ENCODE measurements around the gene NOS1AP.

NOS1AP gene

DNA sequence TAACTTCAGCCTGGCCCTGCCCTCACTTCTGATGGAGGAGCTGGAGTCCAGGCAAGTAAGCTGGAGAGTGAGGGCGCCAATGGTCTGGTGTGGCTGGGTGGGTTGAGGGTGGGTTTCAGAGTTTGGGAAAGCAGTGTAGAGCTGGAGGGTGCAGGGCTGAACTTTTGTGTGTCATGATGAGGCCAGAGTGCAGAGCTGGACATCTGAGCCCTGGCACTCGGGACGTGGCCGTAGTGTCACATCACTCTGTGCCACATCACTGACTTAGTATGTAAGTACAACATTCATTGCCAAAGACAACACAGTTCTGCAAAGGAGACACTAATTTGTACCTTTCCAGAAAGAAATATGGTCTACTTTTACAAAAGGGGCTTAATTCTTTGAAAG lies 291.4 kb downstream of the NOS1AP start:
- TF ChIP-seq, protein P1, sequence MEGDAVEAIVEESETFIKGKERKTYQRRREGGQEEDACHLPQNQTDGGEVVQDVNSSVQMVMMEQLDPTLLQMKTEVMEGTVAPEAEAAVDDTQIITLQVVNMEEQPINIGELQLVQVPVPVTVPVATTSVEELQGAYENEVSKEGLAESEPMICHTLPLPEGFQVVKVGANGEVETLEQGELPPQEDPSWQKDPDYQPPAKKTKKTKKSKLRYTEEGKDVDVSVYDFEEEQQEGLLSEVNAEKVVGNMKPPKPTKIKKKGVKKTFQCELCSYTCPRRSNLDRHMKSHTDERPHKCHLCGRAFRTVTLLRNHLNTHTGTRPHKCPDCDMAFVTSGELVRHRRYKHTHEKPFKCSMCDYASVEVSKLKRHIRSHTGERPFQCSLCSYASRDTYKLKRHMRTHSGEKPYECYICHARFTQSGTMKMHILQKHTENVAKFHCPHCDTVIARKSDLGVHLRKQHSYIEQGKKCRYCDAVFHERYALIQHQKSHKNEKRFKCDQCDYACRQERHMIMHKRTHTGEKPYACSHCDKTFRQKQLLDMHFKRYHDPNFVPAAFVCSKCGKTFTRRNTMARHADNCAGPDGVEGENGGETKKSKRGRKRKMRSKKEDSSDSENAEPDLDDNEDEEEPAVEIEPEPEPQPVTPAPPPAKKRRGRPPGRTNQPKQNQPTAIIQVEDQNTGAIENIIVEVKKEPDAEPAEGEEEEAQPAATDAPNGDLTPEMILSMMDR (IDR thresholded peaks at IDR 0.05; ENCODE audit: low read length), result no peak
- TF ChIP-seq EZH2phosphoT487 (IDR thresholded peaks at IDR 0.05; ENCODE audit: low read length) (no peak), EZH2 (optimal IDR thresholded peaks at IDR 0.05; ENCODE audit: low read depth, low read length) (no peak)
- Histone ChIP-seq H3K4me1 (ENCODE audit: low read length) (peaks cover 22% of the 10 kb centered on the region), H4K20me1 (ENCODE audit: insufficient read depth, low read length) (no peaks in the 10 kb centered on the region), H3K27ac (ENCODE audit: low read length) (no peak overlapping the region), H3F3A (ENCODE audit: insufficient read depth, low read length) (no peaks in the 10 kb centered on the region), H3K79me2 (ENCODE audit: low read length) (no peaks in the 10 kb centered on the region), H3K9me3 (replicated peaks; ENCODE audit: insufficient read depth, low read length) (no peaks in the 10 kb centered on the region), H3K36me3 (replicated peaks; ENCODE audit: insufficient read depth, low read length) (no peaks in the 10 kb centered on the region), H2AFZ (ENCODE audit: low read length) (no peak overlapping the region), H3K4me2 (ENCODE audit: low read depth, low read length) (no peak overlapping the region), H3K27me3 (replicated peaks; ENCODE audit: insufficient read depth, low read length) (no peaks in the 10 kb centered on the region), H3K4me3 (ENCODE audit: low read length) (no peak overlapping the region), H3K9me2 (replicated peaks; ENCODE audit: insufficient read depth, low read length) (no peaks in the 10 kb centered on the region), H3K9ac (ENCODE audit: low read length) (no peak overlapping the region)
- no peak for DNase-seq

DNA sequence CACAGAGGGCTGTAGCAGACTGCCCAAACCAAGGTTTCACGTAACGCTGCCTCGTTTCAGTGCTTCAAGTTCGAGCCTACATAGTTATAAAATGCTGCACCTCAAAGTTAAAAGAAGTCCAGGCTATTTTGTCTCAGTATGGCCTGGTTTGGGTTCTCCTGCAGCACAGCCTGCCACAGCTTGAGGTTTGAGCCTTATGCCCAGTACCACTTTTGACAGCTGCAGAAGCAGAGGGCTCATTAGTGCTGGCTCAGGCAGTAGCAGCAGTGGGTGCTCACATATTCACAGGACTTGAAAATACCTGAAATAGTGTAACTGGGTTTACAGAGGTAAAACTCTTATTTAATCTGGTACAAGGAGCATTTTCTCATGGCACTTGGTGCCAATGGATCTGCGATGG lies 291.9 kb downstream of the NOS1AP start:
- Histone ChIP-seq H4K20me1 (ENCODE audit: insufficient read depth, low read length) (no peaks in the 10 kb centered on the region), H2AFZ (ENCODE audit: low read length) (no peak overlapping the region), H3K4me2 (ENCODE audit: low read depth, low read length) (no peak overlapping the region), H3K79me2 (ENCODE audit: low read length) (no peaks in the 10 kb centered on the region), H3K4me3 (ENCODE audit: low read length) (no peak overlapping the region), H3K9me3 (replicated peaks; ENCODE audit: insufficient read depth, low read length) (no peaks in the 10 kb centered on the region), H3F3A (ENCODE audit: insufficient read depth, low read length) (no peaks in the 10 kb centered on the region), H3K36me3 (replicated peaks; ENCODE audit: insufficient read depth, low read length) (no peaks in the 10 kb centered on the region), H3K27ac (ENCODE audit: low read length) (no peak overlapping the region; the same call in 1 of the 2 replicates), H3K9ac (ENCODE audit: low read length) (no peak overlapping the region), H3K4me1 (ENCODE audit: low read length) (peaks cover 22% of the 10 kb centered on the region), H3K9me2 (replicated peaks; ENCODE audit: insufficient read depth, low read length) (no peaks in the 10 kb centered on the region), H3K27me3 (replicated peaks; ENCODE audit: insufficient read depth, low read length) (no peaks in the 10 kb centered on the region)
- no peak for TF ChIP-seq EZH2 (optimal IDR thresholded peaks at IDR 0.05; ENCODE audit: low read depth, low read length)
- TF ChIP-seq, protein P1 (IDR thresholded peaks at IDR 0.05; ENCODE audit: low read length), result no peak
- TF ChIP-seq EZH2phosphoT487 (IDR thresholded peaks at IDR 0.05; ENCODE audit: low read length), result no peak
- DNase-seq, result no peak

DNA sequence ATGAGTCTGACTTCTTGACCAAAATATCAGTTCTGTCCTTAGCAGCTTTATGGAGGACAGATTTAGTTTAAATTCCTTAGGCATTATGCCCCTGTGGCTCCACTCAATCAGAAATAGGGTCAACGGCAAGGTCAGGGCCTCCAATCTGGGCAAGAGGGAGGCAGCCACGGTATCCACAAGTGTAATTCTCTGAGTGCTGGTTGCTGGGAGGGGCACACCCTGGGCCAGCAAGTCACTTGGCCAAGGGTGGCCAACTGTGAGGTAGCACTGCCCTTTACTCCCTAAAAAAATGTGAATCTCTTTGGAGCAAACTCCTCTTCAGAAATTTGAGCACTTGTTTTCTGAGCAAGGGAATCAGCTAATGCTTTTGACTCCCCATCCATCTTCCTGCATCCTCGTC lies 294.3 kb downstream of the NOS1AP start:
- no peaks in the 10 kb centered on the region for H3K9me3 ChIP-seq (replicated peaks; ENCODE audit: insufficient read depth, low read length)
- no peak overlapping the region for H3K27ac ChIP-seq (ENCODE audit: low read length)
- TF ChIP-seq EZH2phosphoT487 (IDR thresholded peaks at IDR 0.05; ENCODE audit: low read length), result no peak
- no peaks in the 10 kb centered on the region for H3K27me3 ChIP-seq (replicated peaks; ENCODE audit: insufficient read depth, low read length)
- no peaks in the 10 kb centered on the region for H3K79me2 ChIP-seq (ENCODE audit: low read length)
- H4K20me1 ChIP-seq (ENCODE audit: insufficient read depth, low read length), result no peaks in the 10 kb centered on the region
- DNase-seq, result no peak
- H3K9me2 ChIP-seq (replicated peaks; ENCODE audit: insufficient read depth, low read length), result no peaks in the 10 kb centered on the region
- no peak overlapping the region for H3K4me2 ChIP-seq (ENCODE audit: low read depth, low read length)
- no peak overlapping the region for H3K9ac ChIP-seq (ENCODE audit: low read length)
- H2AFZ ChIP-seq (ENCODE audit: low read length), result no peak overlapping the region
- H3F3A ChIP-seq (ENCODE audit: insufficient read depth, low read length), result no peaks in the 10 kb centered on the region
- no peak overlapping the region for H3K4me3 ChIP-seq (ENCODE audit: low read length)
- peaks cover 22% of the 10 kb centered on the region for H3K4me1 ChIP-seq (ENCODE audit: low read length)
- no peaks in the 10 kb centered on the region for H3K36me3 ChIP-seq (replicated peaks; ENCODE audit: insufficient read depth, low read length)

DNA sequence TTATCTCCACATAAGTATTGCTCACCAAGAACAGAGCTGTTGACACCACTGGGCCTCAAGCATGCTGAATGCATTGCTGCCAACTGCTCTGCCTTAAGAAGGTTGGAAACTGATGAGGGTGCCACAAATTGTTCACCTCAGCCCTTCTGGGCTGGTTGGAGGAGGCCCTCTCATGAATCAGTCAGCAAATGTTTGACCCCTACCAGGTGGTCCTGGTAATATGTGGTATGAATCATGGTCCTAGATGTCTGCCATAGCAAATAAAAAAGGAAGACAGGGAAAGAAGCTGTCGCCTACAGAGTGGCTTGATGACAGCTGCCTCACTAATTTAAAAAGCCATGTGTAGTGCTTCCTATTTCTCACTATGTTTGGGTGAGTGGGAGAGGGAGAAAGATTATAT lies 295.0 kb downstream of the NOS1AP start:
- DNase-seq, result no peak
- H3K9me3 ChIP-seq (replicated peaks; ENCODE audit: insufficient read depth, low read length), result no peaks in the 10 kb centered on the region
- H3F3A ChIP-seq (ENCODE audit: insufficient read depth, low read length), result no peaks in the 10 kb centered on the region
- no peak overlapping the region for H3K27ac ChIP-seq (ENCODE audit: low read length)
- no peaks in the 10 kb centered on the region for H3K27me3 ChIP-seq (replicated peaks; ENCODE audit: insufficient read depth, low read length)
- H3K9ac ChIP-seq (ENCODE audit: low read length), result no peak overlapping the region
- H4K20me1 ChIP-seq (ENCODE audit: insufficient read depth, low read length), result no peaks in the 10 kb centered on the region
- no peaks in the 10 kb centered on the region for H3K79me2 ChIP-seq (ENCODE audit: low read length)
- H3K4me2 ChIP-seq (ENCODE audit: low read depth, low read length), result no peak overlapping the region
- no peaks in the 10 kb centered on the region for H3K36me3 ChIP-seq (replicated peaks; ENCODE audit: insufficient read depth, low read length)
- no peak overlapping the region for H2AFZ ChIP-seq (ENCODE audit: low read length)
- H3K4me1 ChIP-seq (ENCODE audit: low read length), result peaks cover 18% of the 10 kb centered on the region
- H3K4me3 ChIP-seq (ENCODE audit: low read length), result no peak overlapping the region
- TF ChIP-seq, protein P1 (IDR thresholded peaks at IDR 0.05; ENCODE audit: low read length), result no peak
- TF ChIP-seq EZH2phosphoT487 (IDR thresholded peaks at IDR 0.05; ENCODE audit: low read length) (no peak), EZH2 (optimal IDR thresholded peaks at IDR 0.05; ENCODE audit: low read depth, low read length) (no peak)
- no peaks in the 10 kb centered on the region for H3K9me2 ChIP-seq (replicated peaks; ENCODE audit: insufficient read depth, low read length)
